ENCODE data around the gene BTBD6.

BTBD6 gene

DNA sequence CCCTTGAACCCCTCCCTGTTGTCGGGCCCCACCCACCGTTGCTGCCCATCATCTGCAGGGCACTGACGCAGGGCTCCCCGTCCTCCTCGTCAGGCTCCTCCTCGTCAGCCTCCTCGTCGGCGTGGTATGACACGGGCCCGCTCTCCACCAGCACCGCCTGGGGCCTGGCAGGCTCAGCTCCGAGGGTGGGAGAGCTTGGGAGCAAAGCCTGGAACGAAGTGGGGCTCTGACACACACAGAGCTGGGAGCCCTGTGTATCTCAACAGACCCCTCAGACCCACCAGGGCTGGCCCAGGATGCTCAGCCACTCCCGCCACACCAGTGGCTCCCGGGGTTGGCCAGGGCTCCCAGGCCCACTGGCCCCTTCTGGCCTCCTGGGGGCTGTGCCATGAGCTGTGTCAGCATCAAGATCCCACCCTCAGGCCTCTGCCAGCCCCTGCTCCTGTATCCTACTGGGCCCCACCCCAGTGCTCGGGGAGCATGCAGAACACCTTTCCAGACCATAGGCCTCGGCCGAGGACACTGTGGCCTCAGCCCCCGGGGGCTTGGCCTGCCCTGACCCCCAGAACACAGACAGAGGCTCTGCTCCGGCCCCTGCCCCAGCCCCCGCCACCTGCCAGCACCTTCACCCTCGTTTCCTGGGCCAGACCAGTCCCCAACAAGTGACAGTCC lies 37.1 kb upstream of the BTBD6 start:
- no peak for DNase-seq (ENCODE audit: low spot score)

DNA sequence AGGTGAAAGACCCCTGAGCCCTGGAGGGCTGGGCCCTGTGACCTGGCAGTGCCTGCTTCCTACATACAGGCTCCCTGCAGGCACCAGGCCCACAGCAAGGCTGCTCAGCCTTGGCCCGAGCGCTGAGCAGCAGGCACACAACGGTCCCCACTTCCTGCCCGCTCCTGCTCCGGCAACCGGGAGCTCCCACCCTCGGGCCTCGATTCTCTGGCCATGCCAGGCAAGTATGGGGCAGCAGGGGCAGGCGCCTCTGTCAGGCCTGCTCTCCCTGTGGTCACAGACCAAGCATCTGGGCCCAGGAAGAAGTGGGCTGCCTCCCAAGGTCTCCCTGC lies 36.6 kb upstream of the BTBD6 start:
- DNase-seq (ENCODE audit: low spot score) = no peak

DNA sequence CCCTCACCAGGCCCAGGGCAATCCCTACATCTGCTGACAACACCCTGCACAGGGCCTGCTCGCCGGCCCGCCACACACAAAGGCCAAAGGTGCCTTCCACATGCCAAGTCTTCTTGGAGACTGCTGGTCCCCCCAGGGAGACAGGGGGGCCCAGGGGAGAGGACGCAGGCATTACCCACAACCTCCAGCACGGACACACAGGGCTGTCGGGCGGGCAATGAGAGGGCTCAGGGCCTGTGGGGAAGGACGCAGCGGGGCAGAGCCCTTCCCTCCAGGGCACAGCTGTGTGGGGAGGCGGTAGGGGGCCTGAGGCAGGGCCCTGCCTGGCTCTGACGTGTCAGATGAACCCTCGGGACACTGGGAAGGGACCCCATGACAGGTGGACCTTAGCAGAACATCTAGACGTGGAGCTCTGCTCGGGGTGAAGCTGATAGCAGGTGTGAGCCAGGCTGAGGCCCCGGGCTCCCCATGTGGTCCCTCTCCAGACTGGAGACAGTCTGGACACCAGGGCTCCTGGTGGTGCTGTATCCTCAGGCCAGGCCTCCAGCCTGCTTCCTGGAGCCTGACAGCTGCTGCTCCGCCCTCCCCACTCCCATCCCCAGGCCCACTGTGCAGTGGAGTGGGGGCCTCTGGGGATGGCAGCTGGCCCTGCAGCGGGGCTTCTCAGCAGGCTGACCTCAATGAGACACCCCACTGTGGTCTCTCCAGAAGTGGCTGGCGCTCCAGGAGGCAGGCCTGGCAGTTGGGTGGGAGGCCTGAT lies 35.6 kb upstream of the BTBD6 start:
- DNase-seq (ENCODE audit: low spot score) = no peak

DNA sequence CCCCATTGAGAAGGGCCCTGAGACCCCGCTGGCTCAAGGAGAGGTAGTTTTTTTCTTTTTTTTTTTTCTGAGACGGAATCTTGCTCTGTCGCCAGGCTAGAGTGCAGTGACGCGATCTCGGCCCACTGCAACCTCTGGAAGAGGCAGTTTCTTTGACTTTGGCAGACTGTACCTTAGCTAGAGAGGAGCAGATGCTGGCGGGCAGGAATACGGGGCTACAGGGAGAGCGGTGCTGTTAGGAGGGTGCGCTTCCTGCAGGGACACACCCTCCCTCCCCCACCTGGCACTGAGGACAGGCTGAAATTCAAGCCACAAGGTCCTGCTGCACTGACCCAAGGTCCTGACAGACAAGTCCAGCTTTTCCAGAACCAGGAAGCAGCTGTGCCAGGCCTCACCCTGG lies 35.0 kb upstream of the BTBD6 start:
- no peak for DNase-seq (ENCODE audit: low spot score)

DNA sequence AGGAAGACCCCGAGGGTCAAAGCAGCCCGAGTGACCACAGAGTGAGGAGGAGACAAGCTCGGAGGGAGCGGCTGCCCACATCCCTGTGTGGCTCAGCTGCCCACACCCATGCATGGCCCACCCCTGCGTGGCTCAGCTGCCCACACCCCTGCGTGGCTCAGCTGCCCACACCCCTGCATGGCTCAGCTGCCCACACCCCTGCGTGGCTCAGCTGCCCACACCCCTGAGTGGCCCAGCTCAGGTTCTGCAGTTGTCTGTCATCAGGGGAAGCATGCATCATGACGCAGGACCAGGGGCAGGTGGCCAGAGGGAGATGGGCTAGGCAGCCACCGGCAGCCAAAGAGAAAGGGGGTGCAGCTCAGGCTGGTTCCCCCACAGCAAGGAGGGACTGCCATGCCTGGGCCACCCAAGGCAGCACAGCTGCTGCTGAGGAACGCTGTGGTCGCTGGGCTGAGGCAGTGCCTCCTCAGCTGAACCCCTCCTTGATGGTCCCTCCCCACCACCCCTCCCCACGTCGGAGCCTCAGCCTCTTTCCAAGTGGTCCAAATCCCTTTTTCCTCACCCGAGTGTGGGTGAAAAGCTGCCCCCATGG lies 33.9 kb upstream of the BTBD6 start:
- DNase-seq (ENCODE audit: low spot score) = no peak

DNA sequence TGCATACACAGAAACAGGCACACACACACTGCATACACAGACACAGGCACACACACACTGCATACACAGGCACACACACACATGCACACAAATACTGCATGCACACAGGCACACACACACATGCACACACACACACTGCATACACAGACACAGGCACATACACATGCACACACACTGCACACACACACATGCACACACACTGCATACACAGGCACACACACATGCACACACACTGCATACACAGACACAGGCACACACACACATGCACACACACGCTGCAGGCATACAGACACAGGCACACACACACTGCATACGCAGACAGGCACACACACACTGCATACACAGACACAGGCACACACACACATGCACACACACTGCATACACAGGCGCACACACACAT lies 32.7 kb upstream of the BTBD6 start:
- DNase-seq (ENCODE audit: low spot score) = no peak

DNA sequence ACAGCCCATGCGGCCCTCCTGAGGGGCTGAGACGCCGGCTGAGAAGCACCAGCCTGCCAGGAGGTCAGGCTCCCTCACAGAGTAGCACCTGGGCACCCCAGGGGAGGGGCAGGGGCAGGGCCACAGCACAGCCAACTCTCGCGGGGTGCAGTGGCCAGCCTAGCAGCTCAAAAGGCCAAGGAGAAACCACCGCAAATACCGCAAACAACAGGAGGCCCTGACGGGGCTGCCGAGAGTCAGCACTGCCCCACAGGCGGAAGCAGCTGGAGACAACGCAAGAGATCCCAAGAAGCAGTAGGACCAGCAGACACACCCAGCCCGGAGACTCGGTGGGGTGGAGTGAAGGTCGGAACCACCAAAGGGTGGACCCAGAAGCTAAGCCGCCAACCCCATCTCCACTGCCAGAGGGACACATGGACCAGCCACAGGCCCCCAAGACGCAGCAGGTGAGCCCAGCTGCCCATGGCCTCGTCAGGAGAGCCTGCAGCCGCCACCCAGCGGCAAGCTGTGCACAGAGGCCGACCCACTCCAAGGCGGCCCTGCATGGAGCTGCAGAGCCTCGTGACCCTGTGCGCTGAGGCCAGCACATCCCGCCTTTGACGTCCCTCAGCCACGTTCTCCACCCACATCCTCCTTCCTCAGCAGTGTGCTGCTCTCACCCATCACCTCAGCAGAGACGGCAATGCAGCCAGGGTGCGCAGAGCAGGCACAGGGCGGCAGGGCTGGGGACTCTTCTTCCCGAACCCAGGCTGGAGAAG lies 31.7 kb upstream of the BTBD6 start:
- no peak for DNase-seq (ENCODE audit: low spot score)

DNA sequence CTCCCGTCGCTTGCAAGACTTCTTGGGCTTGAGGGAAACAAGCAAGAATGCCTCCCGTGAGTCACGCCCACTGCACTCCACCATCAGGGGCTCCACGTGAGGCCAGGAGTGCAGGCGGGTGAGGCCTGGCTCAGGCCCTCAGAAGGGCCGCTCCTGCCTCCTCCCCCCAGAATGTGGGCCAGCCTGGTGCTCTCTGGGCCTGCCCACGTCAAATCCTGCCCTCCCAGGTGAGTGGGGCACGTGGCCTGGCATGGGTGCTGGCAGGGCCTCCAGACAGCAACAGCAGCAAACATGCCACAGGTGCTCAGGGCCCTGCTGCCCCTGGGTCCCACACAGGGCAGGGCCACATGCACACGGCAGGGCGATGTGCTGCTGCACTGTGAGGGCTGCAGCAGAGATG lies 30.6 kb upstream of the BTBD6 start:
- no peak for DNase-seq (ENCODE audit: low spot score)

DNA sequence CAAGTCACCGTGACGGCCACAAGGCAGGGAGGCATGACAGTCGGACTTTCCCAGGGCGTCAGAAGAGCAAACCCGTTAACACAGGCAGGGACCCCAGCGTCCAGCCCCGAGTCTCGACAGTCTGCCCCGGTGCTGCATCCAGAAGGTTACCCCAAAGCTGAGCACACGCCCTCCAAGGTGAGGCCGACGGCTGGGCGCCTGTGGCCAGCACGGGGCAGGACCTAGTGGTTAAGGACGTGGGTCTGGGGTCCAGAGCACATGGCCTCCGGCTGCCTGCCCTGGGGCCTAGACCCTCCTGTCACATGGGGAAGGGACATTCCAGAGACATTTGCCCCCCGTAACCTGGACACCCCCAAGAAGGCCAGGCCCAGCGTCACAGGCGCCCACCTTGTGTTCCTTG lies 29.7 kb upstream of the BTBD6 start:
- no peak for DNase-seq (ENCODE audit: low spot score)

DNA sequence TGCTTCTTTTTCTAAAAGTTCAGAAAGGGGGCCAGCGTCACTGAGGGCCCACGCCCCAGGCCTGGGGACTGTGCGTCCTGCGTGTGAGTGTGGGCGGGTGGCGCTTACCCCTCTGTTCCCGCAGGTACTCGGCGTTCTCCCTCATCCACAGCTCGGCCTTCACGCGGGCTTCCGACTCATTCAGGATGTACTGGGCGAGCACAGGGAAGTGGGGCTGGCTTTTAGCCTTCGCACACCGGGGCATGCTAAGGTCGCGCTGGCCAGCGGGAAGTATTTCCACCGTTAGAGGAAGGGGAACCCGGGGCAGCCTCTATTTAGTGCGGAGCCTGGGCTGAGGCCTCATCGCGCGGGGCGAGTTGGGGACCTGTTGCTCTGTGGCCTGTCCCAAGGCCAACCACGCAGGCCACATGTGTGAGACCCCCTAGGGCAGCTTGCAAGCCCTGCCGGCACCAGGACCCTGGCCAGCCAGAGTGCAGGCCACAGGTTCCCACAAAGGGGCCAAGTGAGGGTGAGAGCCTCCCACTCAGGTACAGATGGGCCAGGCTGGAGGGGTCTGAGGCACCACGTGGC lies 29.2 kb upstream of the BTBD6 start:
- DNase-seq (ENCODE audit: low spot score) = no peak

DNA sequence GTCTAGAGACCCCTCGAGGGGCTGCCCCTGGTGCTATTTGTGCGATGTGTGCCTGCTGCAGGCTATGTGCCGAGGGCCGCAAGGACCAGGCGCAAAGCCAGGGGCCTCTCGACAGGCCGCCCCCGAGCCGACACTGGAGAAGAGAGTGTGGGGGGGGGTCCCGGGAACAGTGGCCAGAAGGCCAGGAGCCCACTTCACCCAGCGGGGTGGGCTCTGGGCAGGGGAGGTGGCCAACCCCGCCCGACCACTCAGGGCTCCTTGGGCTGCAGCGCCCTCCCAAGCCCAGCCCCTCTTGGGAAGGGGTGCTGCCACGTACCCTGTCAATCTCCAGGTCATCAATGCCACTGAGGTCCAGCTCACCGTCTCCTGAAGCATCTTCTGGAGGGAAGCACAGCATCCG lies 28.6 kb upstream of the BTBD6 start:
- no peak for DNase-seq (ENCODE audit: low spot score)

DNA sequence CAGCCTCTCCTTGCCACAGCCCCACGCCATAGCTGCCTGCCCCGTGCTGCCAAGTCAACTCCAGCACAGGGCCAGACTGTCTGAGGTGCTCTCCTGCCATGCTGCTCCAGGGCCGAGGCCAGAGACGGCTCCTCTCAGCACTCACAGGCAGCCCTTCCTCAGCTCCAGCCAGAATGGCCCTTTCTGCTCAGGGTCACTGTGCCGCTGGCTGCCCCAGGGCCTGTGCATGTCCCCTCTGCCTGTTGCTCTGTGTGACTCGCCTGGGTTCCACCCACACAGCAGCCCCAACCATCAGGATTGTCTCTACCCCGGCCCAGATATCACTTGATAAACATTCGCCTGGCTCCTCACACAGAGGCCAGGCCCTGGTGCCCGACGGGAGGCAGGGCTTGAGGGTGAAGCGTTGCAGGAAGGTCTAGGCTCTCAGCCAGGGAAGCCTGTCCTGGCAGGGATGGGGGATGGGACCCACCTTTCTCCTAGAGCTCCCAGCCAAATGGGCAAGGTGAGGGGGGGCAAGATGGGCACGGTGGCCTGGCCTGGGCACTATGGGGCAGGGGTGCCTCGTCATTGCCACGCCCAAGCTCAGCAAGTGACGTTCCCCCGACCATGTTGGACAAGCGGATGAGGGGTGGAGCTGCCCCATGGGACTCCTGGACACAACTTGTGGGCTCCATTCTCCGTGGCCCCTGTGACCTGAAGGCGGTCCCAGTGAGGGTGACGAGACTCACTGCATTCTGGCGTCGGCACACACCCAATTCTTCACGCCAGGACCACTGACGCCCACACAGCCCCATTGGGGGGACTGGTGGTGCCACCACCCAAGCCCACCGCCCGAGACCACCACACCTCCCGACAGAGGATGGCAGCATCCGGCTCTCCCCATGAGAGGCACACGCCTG lies 27.4 kb upstream of the BTBD6 start:
- DNase-seq (ENCODE audit: low spot score) = no peak

DNA sequence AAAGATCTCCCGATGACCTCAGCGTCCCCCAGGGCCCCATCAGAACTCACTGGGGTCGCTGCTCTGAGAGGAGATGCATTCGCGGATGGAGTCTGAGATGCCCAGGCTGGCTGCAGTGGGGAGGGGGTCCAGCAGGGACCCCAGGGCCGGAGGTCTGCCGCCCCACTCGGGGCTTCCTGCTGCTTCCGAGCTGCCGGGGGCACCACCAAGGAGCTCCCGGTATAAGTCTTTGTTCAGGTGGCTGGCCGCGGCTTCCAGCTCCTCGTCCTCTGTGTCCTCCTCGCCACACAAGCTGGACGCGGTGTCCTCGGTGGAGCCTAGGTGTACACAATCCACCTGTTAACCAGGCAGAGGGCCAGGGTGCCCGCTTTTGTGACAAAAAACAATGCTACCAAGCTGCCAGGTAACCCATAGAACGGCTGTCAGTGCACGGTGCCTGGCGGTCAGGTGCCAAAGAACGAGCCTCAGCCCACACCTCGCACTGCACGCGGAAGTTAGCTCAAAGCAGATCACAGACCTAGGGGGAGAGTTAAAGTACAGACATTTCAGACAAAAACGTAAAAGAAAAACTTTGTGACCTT lies 26.6 kb upstream of the BTBD6 start:
- DNase-seq (ENCODE audit: low spot score) = no peak

DNA sequence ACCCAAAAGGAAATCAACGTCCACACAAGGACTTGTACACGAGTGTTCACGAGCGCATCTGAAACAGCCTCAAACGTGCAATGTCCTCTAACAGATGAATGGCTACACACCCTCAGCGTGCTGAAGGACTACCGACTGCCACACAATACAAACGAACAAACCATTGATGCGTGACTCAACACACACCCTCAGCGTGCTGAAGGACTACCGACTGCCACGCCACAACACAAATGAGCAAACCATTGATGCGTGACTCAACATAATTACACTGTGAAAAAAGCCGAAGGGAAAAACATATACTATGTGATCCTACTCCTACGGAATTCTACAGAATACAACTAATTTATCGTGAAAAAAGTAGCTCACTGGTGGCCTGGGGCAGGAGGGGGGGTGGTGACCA lies 25.1 kb upstream of the BTBD6 start:
- no peak for DNase-seq (ENCODE audit: low spot score)

DNA sequence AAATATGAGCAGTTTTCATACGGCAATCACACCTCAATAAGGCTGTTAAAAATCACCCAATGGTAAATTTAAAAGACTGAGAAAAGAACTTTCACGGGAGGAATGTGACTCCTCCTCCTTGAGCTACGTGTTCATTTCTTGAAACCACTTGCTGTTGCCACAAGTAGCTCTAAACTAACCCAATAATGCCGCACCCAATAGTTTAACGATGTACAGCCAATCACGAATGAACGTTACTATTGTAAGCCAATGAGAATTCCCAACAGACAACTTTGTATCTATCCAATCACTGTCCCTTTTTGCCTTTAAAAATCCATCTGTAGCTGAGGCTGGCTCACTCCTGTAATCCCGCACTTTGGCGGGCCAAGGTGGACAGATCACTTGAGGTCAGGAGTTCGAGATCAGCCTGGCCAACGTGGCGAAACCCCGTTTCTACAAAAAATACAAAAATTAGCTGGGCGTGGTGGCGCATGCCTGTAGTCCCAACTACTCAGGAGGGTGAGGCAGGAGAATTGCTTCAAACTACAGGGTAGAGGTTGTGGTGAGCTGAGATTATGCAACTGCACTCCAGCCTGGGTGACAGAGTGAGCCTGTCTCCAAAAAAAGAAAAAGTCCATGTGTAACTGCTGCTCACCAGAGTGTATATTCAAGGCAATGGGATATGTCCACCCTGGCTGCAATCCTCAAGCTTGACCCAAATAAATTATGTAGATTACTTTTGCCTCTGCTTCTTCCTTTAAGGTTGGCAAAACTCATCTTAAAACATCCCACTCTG lies 24.4 kb upstream of the BTBD6 start:
- no peak for DNase-seq (ENCODE audit: low spot score)

DNA sequence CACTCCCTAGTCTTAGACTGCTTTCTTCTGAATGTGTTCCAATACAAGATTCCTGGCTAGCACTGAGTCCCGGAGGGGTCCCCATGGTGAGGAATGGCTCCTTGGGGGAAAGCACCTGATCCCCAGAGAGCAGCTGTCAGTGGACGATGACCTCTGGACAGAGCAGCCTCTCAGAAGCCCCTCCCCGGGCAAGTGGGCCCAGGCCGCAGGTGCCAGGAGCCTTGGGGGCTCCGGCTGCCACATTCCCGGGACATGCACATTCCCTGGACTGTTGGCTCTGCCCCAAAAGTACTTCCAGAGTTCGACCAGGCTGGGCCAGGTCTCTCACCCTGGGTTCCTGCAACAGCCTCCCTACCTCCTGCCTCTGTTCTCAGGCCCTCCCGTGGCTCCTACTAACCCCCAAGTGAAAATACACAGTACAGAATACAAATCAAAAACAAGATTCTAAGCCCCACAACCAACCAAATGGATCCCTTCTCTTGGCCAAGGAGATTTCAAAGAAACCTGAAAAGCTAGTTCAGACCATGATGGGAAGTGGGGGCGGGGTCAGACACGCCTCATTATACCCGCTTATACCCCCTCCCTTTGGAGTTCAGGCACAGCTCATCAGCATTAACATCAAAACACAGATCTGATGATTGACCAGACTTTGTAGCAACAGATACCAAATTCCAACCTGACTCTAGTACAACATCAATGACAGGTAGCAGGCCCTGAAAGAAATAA lies 23.3 kb upstream of the BTBD6 start:
- DNase-seq (ENCODE audit: low spot score) = no peak

DNA sequence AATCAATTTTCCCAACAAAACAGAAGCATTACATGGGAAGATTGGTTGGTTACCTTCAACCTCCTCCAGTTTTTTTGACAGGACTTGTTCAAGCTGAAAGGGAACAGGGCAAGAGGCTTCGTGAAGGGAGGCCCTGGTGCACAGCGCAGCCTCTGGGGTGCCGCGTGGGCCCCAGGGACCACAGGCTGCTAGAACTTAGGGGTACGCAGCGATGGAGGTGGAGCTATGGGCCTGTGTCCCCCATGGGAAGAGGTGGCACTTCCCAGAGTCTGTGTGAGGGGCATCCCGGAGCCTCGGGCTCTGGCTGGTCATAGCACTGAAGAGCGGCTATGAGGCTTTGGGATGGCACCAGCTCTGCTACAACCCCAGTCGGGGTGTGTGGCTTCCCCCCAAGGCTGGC lies 22.1 kb upstream of the BTBD6 start:
- DNase-seq (ENCODE audit: low spot score) = no peak

DNA sequence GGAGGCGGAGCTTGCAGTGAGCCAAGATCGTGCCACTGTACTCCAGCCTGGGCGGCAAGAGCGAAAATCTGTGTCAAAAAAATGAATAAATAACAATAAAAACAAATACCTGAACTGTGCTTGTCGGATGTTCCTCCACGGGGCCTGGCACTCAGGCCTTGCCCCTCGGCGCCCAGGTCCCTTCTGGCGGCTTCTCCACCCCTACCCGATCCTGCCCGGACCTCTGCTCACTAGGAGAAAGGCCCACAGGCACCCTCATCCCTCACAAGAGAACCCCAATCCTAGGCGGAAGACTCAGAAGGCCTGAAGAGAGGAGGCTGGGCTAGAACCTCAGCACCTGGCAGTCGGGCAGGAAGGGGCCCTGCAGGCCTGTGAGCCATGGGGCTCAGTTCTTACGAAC lies 21.0 kb upstream of the BTBD6 start:
- no peak for DNase-seq (ENCODE audit: low spot score)

DNA sequence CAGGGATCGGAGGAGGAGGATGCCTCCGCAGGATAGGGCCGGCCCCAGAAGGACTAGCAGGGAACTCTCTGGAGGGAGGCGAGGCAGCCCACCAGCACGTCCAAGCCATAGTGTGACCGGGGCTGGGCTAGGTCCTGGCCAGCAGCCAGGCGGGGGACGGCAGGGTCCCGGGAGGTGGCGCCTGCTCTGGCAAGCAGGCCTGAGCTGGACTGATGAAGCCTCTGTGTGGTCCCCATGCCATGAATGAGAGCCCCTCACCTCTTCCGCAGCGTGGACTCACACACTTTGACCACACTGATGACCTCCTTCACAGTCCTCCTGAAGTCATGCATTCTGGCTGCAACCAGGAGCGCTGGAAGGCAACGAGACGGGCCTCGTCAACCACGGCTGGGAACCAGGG lies 19.8 kb upstream of the BTBD6 start:
- no peak for DNase-seq (ENCODE audit: low spot score)
